Right lobe of liver (tissue), 6 donors: ENCODE measurements around the gene MROH8. TPM values are rescaled to one million over a fixed set of nuclear protein-coding genes. Genes with fewer than 3 reads are reported as not detected.

ENCODE experiments used
- ATAC-seq, 4 donors: fragments of 200-7000 bp; cut with Tn5 transposase; one replicate each; pipeline ENCODE4 v1.9.1; 2020; ENCODE audit warnings: mild to moderate bottlenecking in 4 of 4, moderate library complexity in 4 of 4
- DNase-seq, 3 donors: peaks; one replicate each; pipeline ENCODE4 v3.0.0-alpha.2; 2020
- H3K27ac ChIP-seq, 3 donors: fragments of 200-600 bp; one replicate each; pipeline ENCODE4 v1.8.0; 2022
- H3K27me3 ChIP-seq, 2 donors: fragments of 200-600 bp; one replicate each; pipeline ENCODE4 v1.8.0; 2022
- H3K36me3 ChIP-seq, 4 donors: fragments of 200-600 bp; sonication (generic) in 1 of 4; one replicate each; pipeline versions ENCODE4 v1.5.1 to v1.8.0; 2017 to 2022; ENCODE audit warnings: control low read depth in 1 of 4
- H3K4me1 ChIP-seq, 4 donors: fragments of 200-600 bp; sonication (generic) in 1 of 4; one replicate each; pipeline versions ENCODE4 v1.5.1 to v1.8.0; 2017 to 2022; ENCODE audit warnings: control low read depth in 1 of 4
- H3K4me3 ChIP-seq, 3 donors: fragments of 200-600 bp; one replicate each; pipeline ENCODE4 v1.8.0; 2022
- H3K9me3 ChIP-seq, 4 donors: fragments of 200-600 bp; sonication (generic) in 1 of 4; one replicate each; pipeline versions ENCODE4 v1.5.1 to v1.8.0; 2017 to 2022; ENCODE audit warnings: control low read depth in 1 of 4
- CTCF ChIP-seq, 4 donors: fragments of 200-600 bp in 3 of 4; fragments of 450-650 bp in 1 of 4; IDR thresholded peaks; one replicate each; pipeline versions ENCODE4 v1.5.1 to v1.8.0; 2016 to 2022; ENCODE audit warnings: antibody characterized with exemption in 4 of 4, mild to moderate bottlenecking in 2 of 4
- POLR2A ChIP-seq: fragments of 450-650 bp; IDR thresholded peaks from one replicate; pipeline ENCODE4 v1.6.1; 2017; ENCODE audit warnings: antibody characterized with exemption, mild to moderate bottlenecking
- WGBS: methylation state at CpG from one replicate; pipeline ENCODE4 v1.1.6; 2018; ENCODE audit warnings: low coverage, low lambda C conversion rate; ENCODE audit not compliant: insufficient coverage; ENCODE audit errors: missing lambda C conversion rate; 5-methylcytosine and 5-hydroxymethylcytosine counted together
- intact Hi-C, 2 donors: fragments of 100-400 bp; cut with DNase I; formaldehyde crosslinking; loops; one replicate each; pipeline versions ENCODE4 v1.11.2 to v1.14.1; 2022
- total RNA-seq, 6 experiments: library from RNA; depleted of rRNA in 2 of 6; stranded (reverse); fragments of >200 nt in 2 of 6; fragmentation: NEBNext Ultra II Directional in 3 of 6; extraction: Animal tissue kit (Norgen Biotek cat#: 25700) in 3 of 6; gene quantifications; one replicate each; pipeline versions ENCODE4 v1.1.0 to v1.2.4, GENCODE V29; 2016 to 2023
- donor health status: DM: no; HTN: yes; CAD: no.
- donor health status: DM: no; HTN: no; CAD: no.
- donor health status: DM: no; HTN: no; CAD: no.
- donor health status: DM: no; HTN: yes; CAD: no.
- donor health status: DM: no; HTN: yes; CAD: no.

Gene MROH8
- total RNA-seq, 6 experiments from 2014 or later: 1.1 to 5.2 (median 2.2) TPM

GRCh38 chr20:37225146-37225545 is 45.8 kb upstream of the MROH8 start:
- H3K9me3 ChIP-seq: no peaks in the 10 kb centered on the region
- no peaks in the 10 kb centered on the region for H3K4me1 ChIP-seq
- H3K27ac ChIP-seq: no peak overlapping the region
- H3K27me3 ChIP-seq: no peaks in the 10 kb centered on the region
- TF ChIP-seq CTCF (IDR thresholded peaks at IDR 0.05) (no peak), POLR2A (no peak)
- WGBS: 84% methylated on average over 3 of the region's 5 CpGs
- no peak for ATAC-seq
- peaks cover 3 to 67% (median 43%) of the 10 kb centered on the region in 4 donors for H3K36me3 ChIP-seq
- H3K4me3 ChIP-seq: no peak overlapping the region
- DNase-seq: no peak
- intact Hi-C loops: no loop called here

DNA sequence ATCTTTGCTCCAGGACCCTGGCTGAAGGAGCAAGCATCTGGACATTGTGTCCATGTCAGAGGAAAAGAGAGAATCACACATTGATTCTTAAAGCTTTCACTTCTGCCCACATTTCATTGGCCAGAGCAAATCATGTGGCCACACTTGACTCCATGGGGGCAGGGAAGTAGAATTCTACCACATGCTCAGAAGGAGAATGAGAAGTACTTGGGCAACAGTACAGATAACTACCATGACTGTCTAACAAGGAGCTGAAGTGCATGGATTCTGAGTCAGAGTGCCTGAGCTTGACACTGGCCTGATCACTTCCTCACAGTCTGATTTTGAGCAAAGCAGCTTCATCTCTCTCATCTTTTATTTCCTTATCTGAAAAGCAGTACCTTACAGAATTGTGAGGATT is 43.7 kb upstream of the MROH8 start:
- TF ChIP-seq CTCF (IDR thresholded peaks at IDR 0.05) (no peak), POLR2A (no peak)
- H3K4me3 ChIP-seq: no peak overlapping the region
- H3K27me3 ChIP-seq: no peaks in the 10 kb centered on the region
- H3K9me3 ChIP-seq: no peaks in the 10 kb centered on the region
- intact Hi-C loops: no loop called here
- no peak overlapping the region for H3K27ac ChIP-seq
- DNase-seq: no peak
- ATAC-seq: peak; percentile 39 to 76 (median 70)
- H3K36me3 ChIP-seq: peaks cover 3 to 56% (median 27%) of the 10 kb centered on the region in 4 donors
- H3K4me1 ChIP-seq: no peaks in the 10 kb centered on the region

DNA sequence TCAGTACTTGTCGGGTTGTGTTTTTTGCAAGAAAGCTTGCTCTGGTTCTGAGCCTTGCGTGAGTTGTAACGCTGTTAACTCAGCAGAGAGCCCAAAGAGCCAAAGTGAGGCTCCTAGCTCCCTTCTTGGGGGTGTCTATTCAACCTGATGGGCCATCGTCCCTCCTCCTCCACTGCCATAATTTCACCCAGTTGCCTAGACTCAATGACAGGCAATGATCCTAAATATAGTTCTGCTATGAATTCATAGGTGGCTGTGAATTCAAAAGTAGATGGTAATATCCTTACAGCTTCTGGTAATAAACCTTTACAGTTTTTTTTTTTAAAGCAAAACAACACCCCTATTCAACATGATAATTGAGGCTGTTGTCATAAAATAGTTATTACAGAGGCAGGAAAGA is 42.7 kb upstream of the MROH8 start:
- Histone ChIP-seq H3K36me3 (peaks cover 0 to 51% (median 27%) of the 10 kb centered on the region in 4 donors), H3K27ac (no peak overlapping the region), H3K27me3 (no peaks in the 10 kb centered on the region), H3K9me3 (no peaks in the 10 kb centered on the region), H3K4me3 (no peak overlapping the region), H3K4me1 (no peaks in the 10 kb centered on the region)
- ATAC-seq (no peak), DNase-seq (no peak)
- TF ChIP-seq CTCF (IDR thresholded peaks at IDR 0.05) (no peak), POLR2A (no peak)
- intact Hi-C loops: no loop called here
- 93% methylated on average over 4 of the region's 4 CpGs for WGBS

DNA sequence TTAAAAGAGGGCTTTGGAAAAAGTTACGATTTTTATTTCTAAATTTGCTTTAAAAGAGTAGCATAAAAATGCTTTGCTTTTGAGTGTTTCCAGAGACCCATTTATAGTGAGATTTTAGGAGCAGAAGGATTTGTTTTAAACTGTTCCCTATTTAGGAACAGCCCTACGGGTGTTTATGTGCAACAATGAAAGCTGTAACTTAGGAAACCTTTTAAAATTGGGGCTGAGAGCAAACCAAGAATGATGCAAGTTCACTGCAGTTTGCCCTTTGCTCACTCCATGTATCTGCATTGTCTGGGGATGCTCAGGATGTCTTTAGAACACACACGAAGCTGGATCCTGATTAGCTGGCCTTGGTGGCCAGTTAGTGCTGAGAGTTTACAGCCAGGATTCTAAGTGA is 41.4 kb upstream of the MROH8 start:
- ATAC-seq: peak; percentile 22 to 57 (median 34)
- intact Hi-C loops: no loop called here
- H3K4me1 ChIP-seq: no peaks in the 10 kb centered on the region
- H3K4me3 ChIP-seq: no peak overlapping the region
- no peaks in the 10 kb centered on the region for H3K9me3 ChIP-seq
- peaks cover 0 to 42% (median 20%) of the 10 kb centered on the region in 4 donors for H3K36me3 ChIP-seq
- DNase-seq: no peak
- no peak overlapping the region for H3K27ac ChIP-seq
- WGBS: 48% methylated on average over 3 of the region's 3 CpGs
- TF ChIP-seq CTCF (IDR thresholded peaks at IDR 0.05) (no peak), POLR2A (no peak)
- no peaks in the 10 kb centered on the region for H3K27me3 ChIP-seq
